HG03342 (cell line): ENCODE measurements around the gene ELOVL7.
A peak's percentile ranks its signal among the peaks of the same experiment; 100 is the strongest.
"Not testable (repeated sequence)": the region's sequence is repeated elsewhere in the genome, so short reads cannot be mapped to it uniquely, and the experiment has no call there.

Experiments used
- ATAC-seq: cut with Tn5 transposase; IDR thresholded peaks from one replicate; pipeline ENCODE4 v1.9.1; 2021; ENCODE audit warnings: mild to moderate bottlenecking, moderate library complexity; ENCODE audit not compliant: unreplicated experiment

ELOVL7 gene

DNA sequence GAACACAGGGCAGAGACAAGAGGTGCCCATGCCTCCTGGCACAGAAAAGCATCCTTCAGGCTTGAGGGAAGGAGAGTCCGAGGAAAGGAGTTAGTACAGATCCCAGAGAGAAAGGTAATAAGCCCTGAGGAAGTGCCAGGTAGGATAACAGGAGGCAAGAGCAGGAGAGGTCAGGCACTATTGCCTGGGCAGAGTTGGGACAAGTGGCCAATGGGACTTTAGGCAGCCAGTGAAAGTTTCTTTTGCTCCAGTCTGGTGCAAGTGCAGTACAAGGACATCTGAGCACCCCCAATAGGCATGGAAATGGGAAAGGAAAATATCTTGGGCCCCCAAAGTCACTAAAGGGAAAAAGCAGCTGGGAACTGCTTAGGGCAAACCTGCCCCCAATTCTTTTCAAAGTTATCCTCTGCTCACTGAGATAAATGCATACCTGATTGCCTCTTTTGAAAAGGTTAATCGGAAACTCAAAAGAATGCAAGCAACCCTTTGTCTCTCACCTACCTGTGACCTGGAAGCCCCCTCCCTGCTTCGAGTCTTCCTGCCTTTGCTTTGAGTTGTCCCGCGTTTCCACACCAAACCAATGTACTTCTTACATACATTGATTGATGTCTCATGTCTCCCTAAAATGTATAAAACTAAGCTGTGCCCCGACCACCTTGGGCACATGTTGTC, 46.5 kb downstream of the ELOVL7 start:
- no peak for ATAC-seq

GRCh38 chr5:60795424-60795950, 48.6 kb downstream of the ELOVL7 start:
- ATAC-seq = not testable (repeated sequence)

DNA sequence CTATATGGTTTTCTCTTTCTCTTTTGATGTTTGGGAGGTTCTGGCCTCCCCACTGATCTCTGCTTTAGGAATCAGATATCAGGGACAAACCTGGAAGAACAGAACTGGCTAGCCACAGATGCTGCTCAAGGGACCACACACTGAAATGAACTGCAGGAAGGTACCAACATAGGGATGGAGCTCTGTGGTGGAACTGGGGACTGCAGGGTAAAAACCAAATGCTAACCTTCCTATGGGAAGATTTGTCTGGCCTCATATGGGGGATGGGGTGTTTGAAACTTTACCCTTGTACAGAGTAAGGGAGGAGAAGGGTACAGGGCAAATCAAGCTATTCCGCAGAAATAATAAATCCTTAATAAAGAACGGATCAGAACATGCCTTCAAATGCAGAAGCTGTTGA, 49.4 kb downstream of the ELOVL7 start:
- ATAC-seq = no peak

- no peak for ATAC-seq
These were observed 51.6 kb downstream of the ELOVL7 start for GRCh38 chr5:60792438-60792837.

- ATAC-seq = no peak
These were observed 54.5 kb downstream of the ELOVL7 start for GRCh38 chr5:60789551-60789950.

GRCh38 chr5:60788863-60789513, 55.1 kb downstream of the ELOVL7 start:
- ATAC-seq = no peak

DNA sequence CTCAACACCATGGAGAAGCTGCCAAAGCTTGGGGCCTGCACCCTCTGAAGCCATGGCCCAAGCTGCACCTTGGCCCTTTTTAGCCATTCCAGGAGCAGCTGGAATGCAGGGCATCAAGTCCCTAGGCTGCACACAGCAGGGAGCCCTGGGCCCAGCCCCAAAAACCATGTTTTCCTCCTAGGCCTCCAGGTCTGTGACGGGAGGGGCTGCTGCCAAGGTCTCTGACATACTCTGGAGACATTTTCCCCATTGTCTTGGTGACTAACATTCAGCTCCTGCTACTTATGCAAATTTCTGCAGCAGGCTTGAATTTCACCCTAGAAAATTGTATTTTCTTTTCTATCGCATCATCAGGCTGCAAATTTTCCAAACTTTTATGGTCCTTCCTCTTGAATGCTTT, 64.6 kb downstream of the ELOVL7 start:
- no peak for ATAC-seq

DNA sequence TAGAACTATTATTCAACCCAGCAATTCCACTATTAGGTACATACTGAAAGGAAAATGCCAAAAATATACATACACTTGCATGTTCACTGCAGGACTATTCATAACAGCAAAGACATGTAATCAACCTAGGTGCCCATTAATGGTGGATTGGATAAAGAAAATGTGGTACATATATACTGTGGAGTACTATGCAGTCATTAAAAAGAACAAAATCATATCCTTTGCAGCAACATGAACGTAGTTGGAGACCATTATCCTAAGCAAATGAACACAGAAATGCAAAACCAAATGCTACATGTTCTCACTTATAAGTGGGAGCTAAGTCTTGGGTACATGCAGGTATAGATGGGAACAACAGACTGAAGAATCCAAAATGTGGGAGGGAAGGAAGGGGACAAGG, 67.7 kb downstream of the ELOVL7 start:
- ATAC-seq = no peak

GRCh38 chr5:60765019-60765709, 78.9 kb downstream of the ELOVL7 start:
- ATAC-seq = no peak

DNA sequence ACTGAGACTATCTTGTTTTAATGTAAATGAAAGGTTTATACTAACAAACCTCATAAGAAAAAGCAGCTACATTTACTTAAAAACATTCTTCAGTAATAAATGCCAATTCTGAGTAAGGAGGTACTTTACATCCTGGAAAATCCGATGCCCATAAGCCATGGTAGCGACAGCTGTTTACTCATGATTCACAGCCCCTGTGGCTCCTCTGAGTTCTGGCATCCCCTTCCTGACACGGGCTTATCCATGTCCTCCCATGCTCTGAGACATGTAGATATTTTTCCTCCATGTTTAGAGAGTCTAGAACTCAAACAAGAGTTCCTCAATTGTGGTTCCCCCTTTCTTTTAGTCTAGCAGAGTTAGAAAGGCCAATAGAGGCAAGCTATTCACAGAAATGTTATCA, 81.0 kb downstream of the ELOVL7 start:
- no peak for ATAC-seq

- ATAC-seq = no peak
These were observed 89.6 kb downstream of the ELOVL7 start for GRCh38 chr5:60754495-60754894.

DNA sequence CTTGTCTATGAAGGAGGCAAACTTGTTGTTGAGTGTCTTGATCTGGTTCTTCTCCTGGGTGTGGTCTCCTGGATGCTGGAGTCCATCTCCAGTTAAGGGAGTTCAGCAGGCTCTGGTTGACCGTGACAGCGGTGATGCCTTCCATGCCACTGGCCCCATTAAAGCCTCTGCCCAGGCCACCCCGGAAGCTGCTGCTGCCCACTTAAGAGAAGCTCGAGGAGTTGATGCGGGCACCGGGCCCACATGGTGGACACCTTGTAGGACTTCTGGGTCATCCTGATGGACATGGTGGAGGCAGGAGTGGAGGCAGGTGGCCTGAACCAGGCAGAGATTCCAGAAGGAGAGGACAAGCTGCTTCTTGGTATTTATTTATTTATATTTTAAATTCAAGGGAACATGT, 99.4 kb downstream of the ELOVL7 start:
- ATAC-seq = no peak

DNA sequence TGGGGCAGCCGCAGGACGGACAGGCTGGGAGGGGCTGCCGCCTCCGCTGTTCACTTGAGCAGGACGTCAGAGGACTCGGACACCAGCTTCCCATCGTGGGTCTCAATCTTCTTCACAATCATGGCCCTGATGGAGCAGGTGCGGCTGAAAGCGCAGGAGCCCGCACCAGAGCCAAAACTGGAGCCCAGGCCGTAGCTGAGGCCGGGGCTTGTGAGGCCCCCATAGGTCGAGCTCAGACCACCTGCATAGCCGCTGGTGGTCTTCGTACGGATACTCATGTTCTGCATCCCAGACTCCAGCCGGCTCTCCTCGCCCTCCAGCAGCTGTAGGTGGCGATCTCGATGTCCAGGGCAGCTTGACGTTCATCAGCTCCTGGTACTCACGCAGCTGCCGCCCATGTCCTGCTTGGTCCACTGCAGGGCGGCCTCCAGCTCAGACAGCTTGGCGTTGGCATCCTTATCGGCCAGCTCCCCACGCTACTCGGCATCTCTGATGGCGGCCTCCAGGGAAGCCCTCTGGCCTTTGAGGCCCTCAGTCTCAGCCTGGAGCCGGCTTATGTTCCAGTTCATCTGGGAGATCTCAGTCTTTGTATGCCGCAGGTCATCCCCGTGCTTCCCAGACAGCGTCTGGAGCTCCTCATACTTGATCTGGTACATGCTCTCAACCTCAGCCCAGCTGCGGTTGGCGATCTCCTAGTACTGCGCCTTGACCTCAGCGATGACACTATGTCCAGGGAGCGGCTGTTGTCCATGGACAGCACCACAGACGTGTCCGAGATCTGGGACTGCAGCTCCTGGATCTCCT, 100.4 kb downstream of the ELOVL7 start:
- ATAC-seq = no peak

DNA sequence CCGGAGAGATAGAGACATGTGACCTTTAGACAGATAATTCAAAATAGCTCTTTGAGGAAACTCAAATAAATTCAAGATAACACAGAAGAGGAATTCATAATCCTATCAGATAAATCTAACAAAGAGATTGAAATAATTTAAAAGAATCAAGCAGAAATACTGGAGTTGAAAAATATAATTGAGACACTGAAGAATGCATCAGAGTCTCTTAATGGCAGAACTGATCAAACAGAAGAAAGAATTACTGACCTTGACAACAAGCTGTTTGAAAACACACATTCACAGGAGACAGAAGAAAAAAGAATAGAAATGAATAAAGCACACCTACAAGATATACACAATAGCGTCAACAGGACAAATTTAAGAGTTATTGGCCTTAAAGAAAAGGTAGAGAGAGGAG, 103.7 kb downstream of the ELOVL7 start:
- ATAC-seq = no peak

- no peak for ATAC-seq
These were observed 105.1 kb downstream of the ELOVL7 start for GRCh38 chr5:60738933-60739332.

GRCh38 chr5:60738461-60738860, 105.6 kb downstream of the ELOVL7 start:
- peak; percentile 73 for ATAC-seq

GRCh38 chr5:60730858-60731257, 113.2 kb downstream of the ELOVL7 start:
- ATAC-seq = not testable (repeated sequence)

DNA sequence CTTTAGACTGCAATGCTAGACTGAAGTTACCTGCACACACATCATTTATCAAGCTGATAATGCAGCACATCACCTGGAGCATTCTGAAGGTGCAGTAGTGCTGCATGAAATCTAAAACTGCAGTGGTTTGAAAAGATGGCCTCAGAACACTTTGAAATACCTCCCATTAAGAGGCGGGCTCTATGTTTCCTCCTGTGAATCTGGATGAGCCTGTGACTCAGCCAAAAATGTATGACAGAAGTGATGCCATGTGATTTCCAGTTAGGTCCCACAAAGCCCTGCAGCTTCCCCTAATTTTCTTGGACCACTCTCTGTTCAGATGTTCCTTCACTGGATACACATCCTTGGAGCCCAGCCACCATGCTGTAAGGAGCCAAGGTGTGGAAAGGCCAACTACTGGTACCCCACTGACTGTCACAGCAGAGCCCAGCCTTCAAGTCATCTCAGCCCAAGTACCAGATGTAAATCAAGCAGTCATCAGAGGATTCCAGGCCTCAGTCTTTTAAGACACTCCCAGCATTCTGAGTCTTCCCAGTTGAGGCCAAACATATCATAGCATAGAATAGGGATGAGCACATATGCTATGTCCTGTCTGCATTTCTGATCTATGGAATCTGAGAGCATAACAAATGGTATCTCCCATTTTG, 116.9 kb downstream of the ELOVL7 start:
- ATAC-seq = no peak

DNA sequence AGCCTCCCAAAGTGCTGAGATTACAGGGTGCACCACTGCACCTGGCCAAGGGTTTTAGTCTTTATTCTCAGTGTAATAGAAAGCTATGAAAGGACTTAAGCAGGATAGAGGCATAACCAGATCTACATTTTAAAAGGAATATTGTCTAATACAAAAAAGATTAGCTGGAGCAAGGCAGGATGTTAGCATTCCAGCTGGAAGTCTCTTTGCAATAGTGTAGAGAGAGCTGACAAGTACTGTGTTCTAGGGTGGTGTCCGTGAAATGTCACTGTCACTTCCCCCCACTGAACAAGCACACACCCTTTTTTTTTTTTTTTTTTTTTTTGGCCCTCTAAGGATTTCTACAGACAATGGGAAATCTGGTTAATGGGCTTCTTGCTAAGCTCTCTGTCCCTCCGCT, 119.9 kb downstream of the ELOVL7 start:
- ATAC-seq = no peak

- no peak for ATAC-seq
These were observed 121.7 kb downstream of the ELOVL7 start for GRCh38 chr5:60722416-60722815.

DNA sequence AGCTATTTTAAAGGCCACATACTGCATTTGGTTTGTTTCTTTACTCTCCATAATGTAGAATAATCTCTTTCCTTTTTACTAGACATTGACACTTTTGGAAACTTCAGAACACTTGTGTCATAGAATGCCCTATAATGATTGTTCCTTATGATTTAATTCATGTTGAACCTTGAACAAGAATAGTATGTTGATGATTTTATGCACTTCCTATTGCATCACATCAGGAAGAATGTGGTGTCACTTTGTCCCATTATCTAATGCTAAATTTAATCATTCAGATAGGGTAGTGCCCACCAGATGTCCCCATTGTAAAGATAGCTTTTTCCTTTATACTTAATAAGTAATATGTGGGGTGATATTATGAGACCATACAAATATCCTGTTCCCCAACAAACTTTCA, 124.7 kb downstream of the ELOVL7 start:
- ATAC-seq = no peak
